ENCODE measurements around the gene KCNE2. TPM values are rescaled to one million over a fixed set of nuclear protein-coding genes. Genes with fewer than 3 reads are reported as not detected.
"Not testable (repeated sequence)": the region's sequence is repeated elsewhere in the genome, so short reads cannot be mapped to it uniquely, and the experiment has no call there.

Gene KCNE2
- total RNA-seq, 4 donors from 2014 or later: 0.78 TPM; not detected in 3

GRCh38 chr21:34364921-34365320 lies 1.1 kb downstream of the KCNE2 start:
- TF ChIP-seq, protein P1, sequence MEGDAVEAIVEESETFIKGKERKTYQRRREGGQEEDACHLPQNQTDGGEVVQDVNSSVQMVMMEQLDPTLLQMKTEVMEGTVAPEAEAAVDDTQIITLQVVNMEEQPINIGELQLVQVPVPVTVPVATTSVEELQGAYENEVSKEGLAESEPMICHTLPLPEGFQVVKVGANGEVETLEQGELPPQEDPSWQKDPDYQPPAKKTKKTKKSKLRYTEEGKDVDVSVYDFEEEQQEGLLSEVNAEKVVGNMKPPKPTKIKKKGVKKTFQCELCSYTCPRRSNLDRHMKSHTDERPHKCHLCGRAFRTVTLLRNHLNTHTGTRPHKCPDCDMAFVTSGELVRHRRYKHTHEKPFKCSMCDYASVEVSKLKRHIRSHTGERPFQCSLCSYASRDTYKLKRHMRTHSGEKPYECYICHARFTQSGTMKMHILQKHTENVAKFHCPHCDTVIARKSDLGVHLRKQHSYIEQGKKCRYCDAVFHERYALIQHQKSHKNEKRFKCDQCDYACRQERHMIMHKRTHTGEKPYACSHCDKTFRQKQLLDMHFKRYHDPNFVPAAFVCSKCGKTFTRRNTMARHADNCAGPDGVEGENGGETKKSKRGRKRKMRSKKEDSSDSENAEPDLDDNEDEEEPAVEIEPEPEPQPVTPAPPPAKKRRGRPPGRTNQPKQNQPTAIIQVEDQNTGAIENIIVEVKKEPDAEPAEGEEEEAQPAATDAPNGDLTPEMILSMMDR (IDR thresholded peaks at IDR 0.05): no peak
- TF ChIP-seq POLR2A (IDR thresholded peaks at IDR 0.05): no peak
- no peak for DNase-seq

GRCh38 chr21:34365809-34366208 lies 2.0 kb downstream of the KCNE2 start:
- Histone ChIP-seq H3K4me3 (replicated peaks in 1 of 3) (no peak overlapping the region), H3K9me3 (no peaks in the 10 kb centered on the region), H3K27me3 (no peaks in the 10 kb centered on the region), H3K36me3 (no peaks in the 10 kb centered on the region), H3K27ac (no peak overlapping the region), H3K4me1 (no peaks in the 10 kb centered on the region)
- TF ChIP-seq POLR2A (IDR thresholded peaks at IDR 0.05): no peak
- TF ChIP-seq, protein P1 (IDR thresholded peaks at IDR 0.05): no peak
- DNase-seq: no peak
- 73 to 81% methylated on average over 6 of the region's 6 CpGs for WGBS, 2 donors
- intact Hi-C loops (cut with DNase I): no loop called here

More at GRCh38 chr21:34364921-34365320, 1.1 kb downstream of the KCNE2 start:
- Histone ChIP-seq H3K36me3 (no peaks in the 10 kb centered on the region), H3K4me3 (replicated peaks in 1 of 3) (no peak overlapping the region), H3K4me1 (no peaks in the 10 kb centered on the region), H3K27me3 (no peaks in the 10 kb centered on the region), H3K9me3 (no peaks in the 10 kb centered on the region), H3K27ac (no peak overlapping the region)
- intact Hi-C loops (cut with DNase I): no loop called here

GRCh38 chr21:34367320-34367935 lies 3.6 kb downstream of the KCNE2 start:
- Histone ChIP-seq H3K27me3 (no peaks in the 10 kb centered on the region), H3K4me3 (replicated peaks in 1 of 3) (no peak overlapping the region), H3K27ac (no peak overlapping the region), H3K36me3 (no peaks in the 10 kb centered on the region), H3K4me1 (no peaks in the 10 kb centered on the region), H3K9me3 (no peaks in the 10 kb centered on the region)
- no peak for TF ChIP-seq POLR2A (IDR thresholded peaks at IDR 0.05)
- TF ChIP-seq, protein P1 (IDR thresholded peaks at IDR 0.05): peak; percentile 24 to 73 (median 52)
- peak; percentile 42 to 51 for DNase-seq
- intact Hi-C loops (cut with DNase I): no loop called here
- WGBS, 2 donors: 60 to 67% methylated on average over 3 of the region's 3 CpGs

DNA sequence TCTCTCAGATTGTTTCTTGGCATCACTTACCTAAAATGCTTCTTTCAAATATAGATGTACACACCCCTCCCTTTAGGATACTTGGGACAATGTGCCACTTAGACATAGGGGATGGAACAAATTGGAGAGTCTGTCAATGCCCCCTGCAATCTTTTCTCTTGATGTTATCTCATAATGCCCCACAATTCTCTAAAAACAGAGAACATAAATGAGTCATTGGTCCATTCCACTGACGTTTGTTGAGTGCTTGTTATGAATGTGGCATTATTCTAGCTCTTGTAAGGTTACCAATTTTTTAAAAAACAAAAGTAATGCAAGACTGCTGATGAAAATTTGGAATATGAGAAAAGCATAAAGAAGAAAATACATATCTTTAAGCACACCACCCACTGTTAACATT lies 5.9 kb downstream of the KCNE2 start:
- no peak for DNase-seq
- no peaks in the 10 kb centered on the region for H3K27me3 ChIP-seq
- no peaks in the 10 kb centered on the region for H3K9me3 ChIP-seq
- TF ChIP-seq, protein P1 (IDR thresholded peaks at IDR 0.05): no peak
- TF ChIP-seq POLR2A (IDR thresholded peaks at IDR 0.05): no peak
- no peak overlapping the region for H3K27ac ChIP-seq
- H3K36me3 ChIP-seq: no peaks in the 10 kb centered on the region
- H3K4me1 ChIP-seq: no peaks in the 10 kb centered on the region
- intact Hi-C loops (cut with DNase I): no loop called here
- H3K4me3 ChIP-seq (replicated peaks in 1 of 3): no peak overlapping the region
- WGBS, 2 donors: 41 to 52% methylated on average over 1 of the region's 1 CpG

DNA sequence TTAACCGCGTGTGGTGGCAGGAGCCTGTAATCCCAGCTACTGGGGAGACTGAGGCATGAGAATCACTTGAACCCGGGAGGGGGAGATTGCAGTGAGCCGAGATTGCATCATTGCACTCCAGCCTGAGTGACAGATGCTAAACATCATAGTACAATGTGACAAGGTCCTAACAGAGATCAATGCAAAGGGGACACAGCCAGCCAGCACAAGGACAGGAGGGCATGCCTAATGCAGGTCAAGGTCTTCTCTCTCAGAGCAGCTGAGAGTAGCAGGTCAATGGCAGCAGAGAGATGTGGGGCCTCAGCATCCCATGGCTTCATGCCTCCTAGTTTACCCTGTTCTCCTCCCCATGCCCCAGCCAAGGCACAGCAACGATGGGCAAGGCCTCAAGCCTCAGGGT lies 8.5 kb downstream of the KCNE2 start:
- no peak overlapping the region for H3K4me3 ChIP-seq (replicated peaks in 1 of 3)
- no peaks in the 10 kb centered on the region for H3K9me3 ChIP-seq
- WGBS, 2 donors: 92 to 93% methylated on average over 5 of the region's 5 CpGs
- H3K36me3 ChIP-seq: no peaks in the 10 kb centered on the region
- DNase-seq: no peak
- no peak overlapping the region for H3K27ac ChIP-seq
- H3K27me3 ChIP-seq: no peaks in the 10 kb centered on the region
- no peaks in the 10 kb centered on the region for H3K4me1 ChIP-seq
- TF ChIP-seq, protein P1 (IDR thresholded peaks at IDR 0.05): no peak
- no peak for TF ChIP-seq POLR2A (IDR thresholded peaks at IDR 0.05)
- intact Hi-C loops (cut with DNase I): no loop called here

GRCh38 chr21:34374462-34374861 lies 10.7 kb downstream of the KCNE2 start:
- H3K27ac ChIP-seq; intact Hi-C loops (cut with DNase I); H3K27me3 ChIP-seq; H3K9me3 ChIP-seq; H3K4me3 ChIP-seq (replicated peaks in 1 of 3); H3K36me3 ChIP-seq; H3K4me1 ChIP-seq; DNase-seq: not testable (repeated sequence)
- WGBS, 2 donors: no CpG with 5 or more reads among the region's 8 CpGs

- intact Hi-C loops (cut with DNase I); H3K4me1 ChIP-seq; H3K27ac ChIP-seq; DNase-seq; H3K27me3 ChIP-seq; H3K4me3 ChIP-seq (replicated peaks in 1 of 3); H3K9me3 ChIP-seq; H3K36me3 ChIP-seq: not testable (repeated sequence)
- WGBS, 2 donors: no CpG with 5 or more reads among the region's 49 CpGs
Measured at GRCh38 chr21:34374940-34375618, 11.3 kb downstream of the KCNE2 start, which contains the start of gene SMIM11. Gene SMIM11, plus strand, starts transcription at chr21:34375507. Its CDS starts 3,998 bp downstream, at chr21:34379505.

GRCh38 chr21:34375619-34375972 lies 11.8 kb downstream of the KCNE2 start:
- intact Hi-C loops (cut with DNase I); H3K4me1 ChIP-seq; H3K27me3 ChIP-seq; H3K9me3 ChIP-seq; H3K36me3 ChIP-seq; DNase-seq; H3K4me3 ChIP-seq (replicated peaks in 1 of 3); H3K27ac ChIP-seq: not testable (repeated sequence)
- WGBS, 2 donors: no CpG with 5 or more reads among the region's 33 CpGs
